Upper lobe of left lung (tissue), 4 donors: Measurements from ENCODE around the gene TREH.

Experiments
- EP300 ChIP-seq, 4 donors: sonication (generic); formaldehyde crosslinking; IDR thresholded peaks; one replicate each; pipeline ENCODE4 v1.5.1; 2017; ENCODE audit warnings: antibody characterized with exemption in 4 of 4, control low read depth in 2 of 4
- POLR2A ChIP-seq, 4 donors: fragments of 450-650 bp; IDR thresholded peaks; one replicate each; pipeline ENCODE4 v1.5.1; 2016 to 2017; ENCODE audit warnings: antibody characterized with exemption in 4 of 4, mild to moderate bottlenecking in 2 of 4

DNA sequence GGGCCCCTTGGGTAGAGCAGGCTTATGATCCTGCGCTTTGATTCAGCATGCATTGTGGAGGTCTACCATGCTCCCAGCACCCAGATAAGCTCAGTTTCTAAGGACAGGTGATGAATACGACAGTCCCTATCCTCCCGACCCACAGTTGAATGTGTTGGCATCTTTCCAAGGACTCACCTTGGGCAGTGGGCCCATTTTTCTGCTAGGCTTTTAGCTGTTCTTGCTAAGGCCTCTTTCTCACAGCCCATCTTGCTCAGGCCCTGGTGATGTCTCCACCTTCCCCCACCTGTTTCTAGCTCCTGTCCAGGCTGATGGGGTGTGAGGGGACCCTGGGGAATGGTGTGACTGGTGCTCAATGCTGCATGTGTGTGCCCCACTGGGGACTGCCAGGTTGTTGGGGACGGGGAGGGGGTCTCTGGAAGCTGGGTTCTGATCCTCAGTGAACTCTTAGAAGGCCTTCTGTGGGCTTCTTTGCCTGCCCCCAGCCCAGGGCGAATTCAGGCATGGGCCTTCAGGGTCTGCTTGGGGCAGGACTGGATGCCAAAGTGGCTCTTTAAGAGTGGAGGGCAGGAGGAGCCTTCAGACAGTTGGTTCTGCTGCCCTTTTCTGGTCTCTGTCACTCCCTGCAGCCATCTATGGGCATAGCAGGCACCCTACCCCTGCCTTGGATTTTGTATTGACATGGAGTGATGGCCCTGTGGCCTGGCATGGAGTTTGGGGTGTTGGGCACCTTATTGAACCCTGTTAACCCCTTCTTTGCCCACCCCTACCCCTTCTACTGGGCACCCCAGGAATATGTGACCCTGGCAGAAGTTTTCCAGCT, 38.9 kb downstream of the TREH start:
- TF ChIP-seq EP300 (IDR thresholded peaks at IDR 0.05) (no peak), POLR2A (IDR thresholded peaks at IDR 0.05) (no peak)
